NCI-H187 treated with DMSO at 0.1 percent for 48 hours (cell line): ENCODE data around the gene CNGA4.
"Not testable (repeated sequence)": the region's sequence is repeated elsewhere in the genome, so short reads cannot be mapped to it uniquely, and the experiment has no call there.

Experiments used
- DNase-seq: peaks from one replicate; lab custom pipeline; 2025; lab: John Stamatoyannopoulos, UW

Gene CNGA4

GRCh38 chr11:6225896-6226295 lies 13.0 kb upstream of the CNGA4 start:
- no peak for DNase-seq

GRCh38 chr11:6228520-6228919 lies 10.4 kb upstream of the CNGA4 start:
- no peak for DNase-seq

GRCh38 chr11:6229911-6230310 lies 9.0 kb upstream of the CNGA4 start:
- no peak for DNase-seq

GRCh38 chr11:6232899-6233298 lies 6.0 kb upstream of the CNGA4 start:
- DNase-seq = no peak

- DNase-seq = no peak
Measured at GRCh38 chr11:6233984-6234386, 4.9 kb upstream of the CNGA4 start.

- peak; percentile 100 for DNase-seq
Measured at GRCh38 chr11:6234387-6235107, 4.3 kb upstream of the CNGA4 start, which contains the start of gene FHIP1B. TSS of gene FHIP1B (minus strand) at chr11:6234636. CDS start at chr11:6224516, 10,120 bp downstream.

- DNase-seq = no peak
Measured at GRCh38 chr11:6237266-6237665, 1.6 kb upstream of the CNGA4 start.

- DNase-seq = no peak
Measured at GRCh38 chr11:6237761-6238302, 1.1 kb upstream of the CNGA4 start.

- DNase-seq = no peak
Measured at GRCh38 chr11:6240139-6240538, 1.2 kb downstream of the CNGA4 start.

GRCh38 chr11:6240781-6241180 lies 1.9 kb downstream of the CNGA4 start:
- DNase-seq = no peak

- DNase-seq = no peak
Measured at GRCh38 chr11:6241316-6241715, 2.4 kb downstream of the CNGA4 start.

GRCh38 chr11:6245536-6245935 lies 6.6 kb downstream of the CNGA4 start:
- DNase-seq = no peak

GRCh38 chr11:6248248-6248647 lies 9.4 kb downstream of the CNGA4 start:
- no peak for DNase-seq

GRCh38 chr11:6248897-6249296 lies 10.0 kb downstream of the CNGA4 start:
- DNase-seq = not testable (repeated sequence)

- no peak for DNase-seq
Measured at GRCh38 chr11:6249770-6250555, 11.1 kb downstream of the CNGA4 start.

GRCh38 chr11:6251120-6251733 lies 12.3 kb downstream of the CNGA4 start:
- DNase-seq = no peak

GRCh38 chr11:6251990-6252473 lies 13.1 kb downstream of the CNGA4 start:
- no peak for DNase-seq

GRCh38 chr11:6253197-6253596 lies 14.3 kb downstream of the CNGA4 start:
- DNase-seq = no peak

GRCh38 chr11:6258141-6258540 lies 19.3 kb downstream of the CNGA4 start:
- no peak for DNase-seq

GRCh38 chr11:6258571-6259081 lies 19.7 kb downstream of the CNGA4 start:
- no peak for DNase-seq

- DNase-seq = no peak
Measured at GRCh38 chr11:6260207-6260726, 21.4 kb downstream of the CNGA4 start.

- no peak for DNase-seq
Measured at GRCh38 chr11:6263662-6264061, 24.8 kb downstream of the CNGA4 start.
